K562 (cell line): Measurements from ENCODE around the gene GEMIN4. TPM values are rescaled to one million over a fixed set of nuclear protein-coding genes. Genes with fewer than 3 reads are reported as not detected.
A peak's percentile ranks its signal among the peaks of the same experiment; 100 is the strongest.

Experiments used
- ATAC-seq: fragments of 200-7000 bp; cut with Tn5 transposase; 3 replicates; pipeline ENCODE4 v1.9.1; 2020; ENCODE audit warnings: moderate library complexity
- BruUV-seq: library from RNA; stranded (reverse); fragments of 400-500 nt; replicated peaks from 2 replicates; lab custom pipeline; 2021; lab: Mats Ljungman, UMichigan
- CTCF ChIA-PET: fragments of 300-600 bp; formaldehyde crosslinking; extraction: SDS; loops from one replicate; lab custom pipeline; 2021; ENCODE audit warnings: low intra/inter-chr PET ratio; lab: Yijun Ruan, JAX
- POLR2A ChIA-PET: fragments of 300-600, 350-650 bp; sonication (Branson Sonifier 250); formaldehyde crosslinking; extraction: SDS; loops from one replicate; lab custom pipeline; 2021; ENCODE audit warnings: antibody characterized with exemption, inconsistent platforms; lab: Yijun Ruan, JAX
- DNase-seq, 4 experiments: peaks; one replicate each; pipeline versions ENCODE4 v3.0.0 to v3.0.0-alpha.2; 2011 to 2018; ENCODE audit warnings: low spot score in 3 of 4, mixed read lengths in 3 of 4; ENCODE audit errors: extremely low read depth in 1 of 4
- FAIRE-seq: peaks from 2 replicates; lab custom pipeline; 2011; peaks lifted over from hg19 to GRCh38; lab: Jason Lieb, UNC
- H2AFZ ChIP-seq: 2 replicates; pipeline ENCODE4 v1.6.0; 2011; ENCODE audit warnings: low read depth, low read length, control low read depth, inconsistent platforms
- H3K27ac ChIP-seq: fragments of 200-600 bp; 3 replicates; pipeline ENCODE4 v1.8.0; 2011; ENCODE audit warnings: low read depth, mild to moderate bottlenecking, control low read depth, inconsistent platforms, low read length, moderate library complexity, mixed read lengths; ENCODE audit errors: extremely low read depth
- H3K27me3 ChIP-seq, 2 experiments: fragments of 300-600 bp in 1 of 2; 2 replicates in 1 of 2; 3 replicates in 1 of 2; pipeline versions ENCODE4 v1.6.0 to v1.8.0; 2011; ENCODE audit warnings: inconsistent platforms in 2 of 2, low read length in 2 of 2, mild to moderate bottlenecking in 1 of 2, mixed read lengths in 1 of 2, moderate library complexity in 1 of 2; ENCODE audit not compliant: control insufficient read depth in 2 of 2, insufficient read depth in 2 of 2
- H3K36me3 ChIP-seq: fragments of 300-600 bp; 3 replicates; pipeline ENCODE4 v1.8.0; 2011; ENCODE audit warnings: mild to moderate bottlenecking, low read length, inconsistent platforms; ENCODE audit not compliant: control insufficient read depth, insufficient read depth
- H3K4me1 ChIP-seq, 2 experiments: fragments of 200-600 bp in 1 of 2; replicated peaks in 1 of 2; 2 replicates in 1 of 2; 3 replicates in 1 of 2; pipeline versions ENCODE4 v1.5.1 to v1.8.0; 2011; ENCODE audit warnings: inconsistent platforms in 2 of 2, low read length in 2 of 2, mild to moderate bottlenecking in 1 of 2, mixed read lengths in 1 of 2, moderate library complexity in 1 of 2; ENCODE audit not compliant: control insufficient read depth in 2 of 2, insufficient read depth in 2 of 2
- H3K4me2 ChIP-seq: 2 replicates; pipeline ENCODE4 v1.6.1; 2011; ENCODE audit warnings: low read length, control low read depth, inconsistent platforms, mixed read lengths; ENCODE audit not compliant: insufficient read depth
- H3K4me3 ChIP-seq: fragments of 200-600 bp; sonication (generic), shearing (Covaris generic); 2 replicates; pipeline ENCODE4 v1.5.1; 2016; ENCODE audit warnings: control low read depth, inconsistent platforms
- H3K79me2 ChIP-seq: fragments of 200-600 bp; 3 replicates; pipeline ENCODE4 v1.8.0; 2011; ENCODE audit warnings: low read length, inconsistent platforms; ENCODE audit not compliant: control insufficient read depth, insufficient read depth
- H3K9ac ChIP-seq, 2 experiments: 2 replicates each; pipeline versions ENCODE4 v1.6.0 to v1.6.1; 2011; ENCODE audit warnings: low read depth in 2 of 2, low read length in 2 of 2, control low read depth in 1 of 2, inconsistent platforms in 1 of 2, mild to moderate bottlenecking in 1 of 2, mixed read lengths in 1 of 2; ENCODE audit not compliant: insufficient read depth in 1 of 2
- H3K9me1 ChIP-seq: one replicate; pipeline ENCODE4 v1.6.0; 2011; ENCODE audit warnings: inconsistent platforms, mild to moderate bottlenecking, low read length, moderate library complexity; ENCODE audit not compliant: control insufficient read depth, insufficient read depth
- H3K9me3 ChIP-seq: replicated peaks from 2 replicates; pipeline ENCODE4 v1.5.1; 2011; ENCODE audit warnings: low read depth, low read length, inconsistent platforms; ENCODE audit not compliant: control insufficient read depth, insufficient read depth
- H4K20me1 ChIP-seq: replicated peaks from 2 replicates; pipeline ENCODE4 v1.6.1; 2011; ENCODE audit warnings: low read length, inconsistent platforms, mixed read lengths; ENCODE audit not compliant: control insufficient read depth, insufficient read depth
- ARID2 ChIP-seq: fragments of 450-650 bp; IDR thresholded peaks from 2 replicates; pipeline ENCODE4 v1.6.1; 2017; ENCODE audit warnings: antibody characterized with exemption, mild to moderate bottlenecking
- CBFB ChIP-seq: sonication (generic); formaldehyde crosslinking; IDR thresholded peaks from 2 replicates; pipeline ENCODE4 v1.4.0; 2020; ENCODE audit warnings: mild to moderate bottlenecking, missing genetic modification reagents
- CCNT2 ChIP-seq: IDR thresholded peaks from 2 replicates; pipeline ENCODE4 v1.6.1; 2011; ENCODE audit warnings: borderline replicate concordance, low read depth, mild to moderate bottlenecking, moderate library complexity, mixed read lengths, low read length; ENCODE audit not compliant: insufficient read length; ENCODE audit errors: extremely low read depth
- CREBBP ChIP-seq: IDR thresholded peaks from one replicate; pipeline ENCODE4 v1.6.1; 2012; ENCODE audit warnings: low read depth, mild to moderate bottlenecking, control low read depth, inconsistent platforms, low read length
- EP400 ChIP-seq: fragments of 450-650 bp; IDR thresholded peaks from 2 replicates; pipeline ENCODE4 v1.6.1; 2017; ENCODE audit warnings: antibody characterized with exemption, mild to moderate bottlenecking, moderate library complexity
- ILK ChIP-seq: fragments of 450-650 bp; IDR thresholded peaks from 2 replicates; pipeline ENCODE4 v1.6.1; 2016; ENCODE audit warnings: missing genetic modification characterization, low read depth, mild to moderate bottlenecking, missing compliant biosample characterization, moderate library complexity, borderline replicate concordance
- KDM5B ChIP-seq: fragments of 200-600 bp; sonication (generic); IDR thresholded peaks from 2 replicates; pipeline ENCODE4 v1.6.1; 2012; ENCODE audit warnings: low read depth, mild to moderate bottlenecking, moderate library complexity, low read length, control low read depth, inconsistent platforms; ENCODE audit not compliant: insufficient replicate concordance
- KLF1 ChIP-seq: fragments of 450-650 bp; IDR thresholded peaks from 2 replicates; pipeline ENCODE4 v1.6.1; 2016; ENCODE audit warnings: missing genetic modification characterization, missing compliant biosample characterization
- NFIC ChIP-seq: fragments of 450-650 bp; IDR thresholded peaks from 2 replicates; pipeline ENCODE4 v1.6.1; 2017; ENCODE audit warnings: mild to moderate bottlenecking, inconsistent platforms
- NONO ChIP-seq, 2 experiments: fragments of 200-400 bp in 1 of 2; fragments of 450-650 bp in 1 of 2; formaldehyde crosslinking in 1 of 2; IDR thresholded peaks; 2 replicates each; pipeline ENCODE4 v1.6.1; 2017; ENCODE audit warnings: low read depth in 2 of 2, mild to moderate bottlenecking in 2 of 2, moderate library complexity in 2 of 2, low read length in 1 of 2
- NR2C2 ChIP-seq, 2 experiments: fragments of 200-800 bp in 1 of 2; sonication (Bioruptor generic) in 1 of 2; sonication (generic) in 1 of 2; formaldehyde crosslinking in 1 of 2; IDR thresholded peaks; 2 replicates each; pipeline versions ENCODE4 v1.6.1 to v1.8.0; 2016 to 2022; ENCODE audit warnings: mild to moderate bottlenecking in 1 of 2, missing compliant biosample characterization in 1 of 2, missing genetic modification characterization in 1 of 2, missing genetic modification reagents in 1 of 2
- POLR2G ChIP-seq: fragments of 200-400 bp; formaldehyde crosslinking; IDR thresholded peaks from 2 replicates; pipeline ENCODE4 v1.6.1; 2017; ENCODE audit warnings: low read depth, mild to moderate bottlenecking, antibody characterized with exemption, low read length, moderate library complexity
- RHOXF2B ChIP-seq: fragments of 250-450 bp; sonication (Bioruptor Pico); conservative IDR thresholded peaks from 2 replicates; pipeline ENCODE4 v1.5.1; 2021
- SREBF1 ChIP-seq: fragments of 150-350 bp; IDR thresholded peaks from 2 replicates; pipeline ENCODE4 v1.6.1; 2014; ENCODE audit warnings: antibody characterized with exemption, low read depth, low read length, borderline replicate concordance
- WGBS: fragments of 100-300 bp; shearing (Covaris generic); methylation state at CpG from one replicate; pipeline ENCODE4 v1.1.6; 2016; ENCODE audit warnings: low coverage, mixed read lengths; ENCODE audit not compliant: insufficient coverage; ENCODE audit errors: missing lambda C conversion rate; 5-methylcytosine and 5-hydroxymethylcytosine counted together
- in situ Hi-C: fragments of 300-500 bp; cut with MboI; formaldehyde crosslinking; loops from 4 replicates; pipeline ENCODE4 v1.15.0; 2018; ENCODE audit warnings: inconsistent platforms, mixed read lengths
- intact Hi-C: fragments of 100-400 bp; cut with micrococcal nuclease; formaldehyde crosslinking; loops from 2 replicates; pipeline ENCODE4 v1.14.2; 2022
- polyA plus RNA-seq, 8 experiments: library from polyadenylated mRNA; depleted of rRNA in 4 of 8; stranded (reverse) in 5 of 8; unstranded in 3 of 8; fragments of >200 nt; fragmentation: Nextera tagmentation in 2 of 8; fragmentation: Illumina TruSeq in 1 of 8; extraction: Ambion mirVana in 2 of 8; extraction: Trizol in 1 of 8; gene quantifications; 2 replicates each; pipeline versions ENCODE4 v1.2.1 to v1.2.3, GENCODE V29; 2011 to 2014; ENCODE audit warnings: inconsistent platforms in 1 of 8, missing spikeins in 1 of 8
- total RNA-seq, 7 experiments: library from RNA; depleted of rRNA in 6 of 7; stranded (reverse); fragments of >200 nt in 6 of 7; fragmentation: Illumina TruSeq in 2 of 7; extraction: Trizol in 2 of 7; gene quantifications; 2 replicates each; pipeline versions ENCODE4 v1.2.1 to v1.2.3, GENCODE V29; 2011 to 2021; ENCODE audit warnings: low replicate concordance in 1 of 7
- TF ChIP-seq, protein P1 (sequence below): fragments of 250-450 bp; sonication (Bioruptor Pico); IDR thresholded peaks from 2 replicates; pipeline ENCODE4 v1.8.0; 2021; ENCODE audit warnings: mild to moderate bottlenecking, moderate library complexity
- TF ChIP-seq, protein P2 (sequence below): sonication (generic); formaldehyde crosslinking; IDR thresholded peaks from 2 replicates; pipeline ENCODE4 v1.5.0; 2020; ENCODE audit warnings: missing genetic modification reagents
- TF ChIP-seq, protein P3 (sequence below): fragments of 450-650 bp; formaldehyde crosslinking; IDR thresholded peaks from 2 replicates; pipeline ENCODE4 v1.4.0; 2022; ENCODE audit warnings: missing genetic modification characterization

GEMIN4 gene
- total and polyA plus RNA-seq, 9 of the 15 experiments (the other 6 are each of a cell fraction or from before 2014, with no cell fraction given) = 1.8 to 42.5 (median 10.8) TPM

- Histone ChIP-seq H3K27ac (peak within 1 kb of the TSS; percentile 74), H3K9me1 (no peaks in the 10 kb centered on the region), H3K79me2 (peaks cover 12% of the 10 kb centered on the region; the same call in 2 of the 3 replicates), H3K27me3 (no peaks in the 10 kb centered on the region), H3K4me1 (peaks cover 7 to 17% of the 10 kb centered on the region in 2 experiments; a peak in 4 of 5 replicates), H3K9me3 (no peaks in the 10 kb centered on the region), H3K4me2 (peak within 1 kb of the TSS; percentile 85), H4K20me1 (no peaks in the 10 kb centered on the region), H3K36me3 (peaks cover 20% of the 10 kb centered on the region; the same call in 2 of the 3 replicates), H3K4me3 (peak within 1 kb of the TSS; percentile 61), H2AFZ (peak within 1 kb of the TSS; percentile 76), H3K9ac (peak within 1 kb of the TSS; percentile 69 to 91)
- peak; percentile 69 to 86 (median 84) for DNase-seq
- ChIA-PET CTCF (no interaction called here), POLR2A (interaction anchor here (1.0 kb wide), 1 partner anchor 13 kb away, joined by 3 read pairs; no protein-coding TSS in a partner anchor)
- BruUV-seq = no TSS peak
- ATAC-seq = peak; percentile 83
- intact Hi-C loops (no loop called here), in situ Hi-C loops (no loop called here)
- whole genome bisulfite sequencing = no CpG with 5 or more reads among the region's 126 CpGs
- FAIRE-seq = no peak
- TF ChIP-seq SREBF1 (no peak), KDM5B (peak; percentile 42), EP400 (no peak), ARID2 (no peak), CREBBP (no peak), NR2C2 (CRISPR knock-in tag; IDR thresholded peaks at IDR 0.05) (no peak), NR2C2 (tag; IDR thresholded peaks at IDR 0.05) (no peak), CBFB (CRISPR knock-in tag) (no peak), POLR2G (peak; percentile 73), ILK (no peak), NONO (IDR thresholded peaks at IDR 0.05; ENCODE audit: low read depth in 2 of 2, low read length in 1 of 2) (peak in 1 of 2 experiments; percentile 38; a peak in 1 of 4 replicates), CCNT2 (peak; percentile 15), RHOXF2B (CRISPR knock-in tag) (no peak), NFIC (peak; percentile 10; the same call in 1 of the 2 replicates), KLF1 (tag) (no peak)
- TF ChIP-seq, protein P1, sequence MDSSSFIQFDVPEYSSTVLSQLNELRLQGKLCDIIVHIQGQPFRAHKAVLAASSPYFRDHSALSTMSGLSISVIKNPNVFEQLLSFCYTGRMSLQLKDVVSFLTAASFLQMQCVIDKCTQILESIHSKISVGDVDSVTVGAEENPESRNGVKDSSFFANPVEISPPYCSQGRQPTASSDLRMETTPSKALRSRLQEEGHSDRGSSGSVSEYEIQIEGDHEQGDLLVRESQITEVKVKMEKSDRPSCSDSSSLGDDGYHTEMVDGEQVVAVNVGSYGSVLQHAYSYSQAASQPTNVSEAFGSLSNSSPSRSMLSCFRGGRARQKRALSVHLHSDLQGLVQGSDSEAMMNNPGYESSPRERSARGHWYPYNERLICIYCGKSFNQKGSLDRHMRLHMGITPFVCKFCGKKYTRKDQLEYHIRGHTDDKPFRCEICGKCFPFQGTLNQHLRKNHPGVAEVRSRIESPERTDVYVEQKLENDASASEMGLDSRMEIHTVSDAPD = no peak
- TF ChIP-seq, protein P2, sequence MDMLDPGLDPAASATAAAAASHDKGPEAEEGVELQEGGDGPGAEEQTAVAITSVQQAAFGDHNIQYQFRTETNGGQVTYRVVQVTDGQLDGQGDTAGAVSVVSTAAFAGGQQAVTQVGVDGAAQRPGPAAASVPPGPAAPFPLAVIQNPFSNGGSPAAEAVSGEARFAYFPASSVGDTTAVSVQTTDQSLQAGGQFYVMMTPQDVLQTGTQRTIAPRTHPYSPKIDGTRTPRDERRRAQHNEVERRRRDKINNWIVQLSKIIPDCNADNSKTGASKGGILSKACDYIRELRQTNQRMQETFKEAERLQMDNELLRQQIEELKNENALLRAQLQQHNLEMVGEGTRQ = 0 out of 2 replicates have a peak, but pooled peaks have one; percentile 19
- TF ChIP-seq, protein P3, sequence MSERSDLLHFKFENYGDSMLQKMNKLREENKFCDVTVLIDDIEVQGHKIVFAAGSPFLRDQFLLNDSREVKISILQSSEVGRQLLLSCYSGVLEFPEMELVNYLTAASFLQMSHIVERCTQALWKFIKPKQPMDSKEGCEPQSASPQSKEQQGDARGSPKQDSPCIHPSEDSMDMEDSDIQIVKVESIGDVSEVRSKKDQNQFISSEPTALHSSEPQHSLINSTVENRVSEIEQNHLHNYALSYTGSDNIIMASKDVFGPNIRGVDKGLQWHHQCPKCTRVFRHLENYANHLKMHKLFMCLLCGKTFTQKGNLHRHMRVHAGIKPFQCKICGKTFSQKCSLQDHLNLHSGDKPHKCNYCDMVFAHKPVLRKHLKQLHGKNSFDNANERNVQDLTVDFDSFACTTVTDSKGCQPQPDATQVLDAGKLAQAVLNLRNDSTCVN (CRISPR knock-in tag) = no peak
Observed at GRCh38 chr17:732067-732901, 19.8 kb downstream of the GEMIN4 start, which contains the start of gene TLCD3A. TSS of gene TLCD3A (plus strand) at chr17:732596. CDS start at chr17:732648, 52 bp downstream.
